Kidney capillary endothelial cell (primary cell): ENCODE measurements around the gene SFRP4.
"Not testable (repeated sequence)": the region's sequence is repeated elsewhere in the genome, so short reads cannot be mapped to it uniquely, and the experiment has no call there.

Experiments used
- DNase-seq: peaks from one replicate; pipeline ENCODE4 v3.0.0-alpha.2; 2018; ENCODE audit warnings: low spot score

The SFRP4 gene

GRCh38 chr7:37916673-37917660, at the start of gene SFRP4:
Gene SFRP4 (minus strand): TSS chr7:37916817. CDS start chr7:37916537, 280 bp downstream.
- DNase-seq = peak; percentile 50

- no peak for DNase-seq
Measured at GRCh38 chr7:37964196-37964595, 47.6 kb upstream of the SFRP4 start.

GRCh38 chr7:37961251-37961650, 44.6 kb upstream of the SFRP4 start:
- no peak for DNase-seq

- DNase-seq = no peak
Measured at GRCh38 chr7:37960483-37960882, 43.9 kb upstream of the SFRP4 start.

DNA sequence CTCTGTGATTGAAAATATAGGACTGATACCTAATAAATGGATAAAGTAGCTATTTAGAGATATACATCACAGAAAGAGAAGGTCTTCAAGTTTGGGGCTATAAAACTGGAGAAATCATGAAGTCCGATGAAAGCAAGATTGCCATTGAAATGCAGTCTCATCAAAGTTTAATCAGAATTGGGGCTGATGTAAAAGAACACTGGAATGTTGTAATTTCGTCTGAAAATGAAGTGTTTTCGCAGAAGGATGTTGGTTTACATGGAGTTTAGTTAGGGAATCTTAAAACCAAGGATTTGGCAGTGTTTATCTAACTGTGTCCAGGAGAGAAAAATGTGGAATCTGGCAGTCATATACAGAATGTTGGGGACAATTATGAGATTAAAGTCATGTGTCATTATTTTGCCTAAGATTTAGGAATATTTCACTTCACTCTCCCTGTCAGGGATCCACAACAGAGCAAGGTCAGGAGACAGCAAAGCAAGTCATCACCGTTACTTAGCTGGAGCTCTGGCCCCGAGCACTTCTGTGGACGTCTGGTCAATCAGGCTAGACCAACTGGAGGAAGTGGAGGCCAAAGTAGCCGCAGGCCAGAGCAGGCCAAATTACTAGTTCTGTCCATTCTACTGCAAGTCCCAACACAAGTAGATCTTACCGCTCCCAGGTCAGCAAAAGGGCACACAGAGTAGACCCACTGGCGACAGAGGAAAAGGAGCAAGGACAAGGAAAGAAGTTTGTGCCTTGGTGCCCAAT, 40.8 kb upstream of the SFRP4 start:
- no peak for DNase-seq

DNA sequence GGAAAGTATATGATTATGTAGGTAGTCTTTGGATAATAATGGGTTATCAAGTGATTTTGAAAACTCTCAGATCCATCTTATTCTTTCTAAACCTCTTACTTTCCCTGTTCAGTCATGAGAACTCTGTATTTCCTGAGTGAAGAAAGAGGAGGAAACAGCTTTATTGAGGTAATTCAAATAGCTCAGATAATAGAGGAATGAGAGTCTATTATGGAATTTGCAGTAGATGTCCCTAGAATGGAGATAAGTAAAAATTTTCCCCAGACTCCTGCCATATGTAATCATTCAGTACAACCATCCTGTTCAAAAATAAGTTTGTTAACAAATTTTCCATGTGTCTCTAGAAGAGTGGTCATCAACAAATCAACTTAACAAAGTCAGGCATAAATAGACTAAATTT, 40.2 kb upstream of the SFRP4 start:
- no peak for DNase-seq

DNA sequence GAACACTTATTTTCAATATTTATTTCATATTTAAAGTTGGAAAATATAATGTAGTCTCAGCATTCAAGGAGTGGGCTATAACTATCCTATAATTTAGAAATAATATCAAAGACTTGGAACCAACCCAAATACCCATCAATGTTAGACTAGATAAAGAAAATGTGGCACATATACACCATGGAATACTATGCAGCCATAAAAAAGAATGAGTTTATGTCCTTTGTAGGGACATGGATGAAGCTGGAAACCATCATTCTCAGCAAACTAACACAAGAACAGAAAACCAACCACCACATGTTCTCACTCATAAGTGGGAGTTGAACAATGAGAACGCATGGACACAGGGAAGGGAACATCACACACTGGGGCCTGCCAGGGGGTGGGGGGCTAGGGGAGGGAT, 37.6 kb upstream of the SFRP4 start:
- DNase-seq = not testable (repeated sequence)

- DNase-seq = no peak
Measured at GRCh38 chr7:37952240-37952639, 35.6 kb upstream of the SFRP4 start.

- DNase-seq = no peak
Measured at GRCh38 chr7:37947941-37948210, 31.3 kb upstream of the SFRP4 start.

DNA sequence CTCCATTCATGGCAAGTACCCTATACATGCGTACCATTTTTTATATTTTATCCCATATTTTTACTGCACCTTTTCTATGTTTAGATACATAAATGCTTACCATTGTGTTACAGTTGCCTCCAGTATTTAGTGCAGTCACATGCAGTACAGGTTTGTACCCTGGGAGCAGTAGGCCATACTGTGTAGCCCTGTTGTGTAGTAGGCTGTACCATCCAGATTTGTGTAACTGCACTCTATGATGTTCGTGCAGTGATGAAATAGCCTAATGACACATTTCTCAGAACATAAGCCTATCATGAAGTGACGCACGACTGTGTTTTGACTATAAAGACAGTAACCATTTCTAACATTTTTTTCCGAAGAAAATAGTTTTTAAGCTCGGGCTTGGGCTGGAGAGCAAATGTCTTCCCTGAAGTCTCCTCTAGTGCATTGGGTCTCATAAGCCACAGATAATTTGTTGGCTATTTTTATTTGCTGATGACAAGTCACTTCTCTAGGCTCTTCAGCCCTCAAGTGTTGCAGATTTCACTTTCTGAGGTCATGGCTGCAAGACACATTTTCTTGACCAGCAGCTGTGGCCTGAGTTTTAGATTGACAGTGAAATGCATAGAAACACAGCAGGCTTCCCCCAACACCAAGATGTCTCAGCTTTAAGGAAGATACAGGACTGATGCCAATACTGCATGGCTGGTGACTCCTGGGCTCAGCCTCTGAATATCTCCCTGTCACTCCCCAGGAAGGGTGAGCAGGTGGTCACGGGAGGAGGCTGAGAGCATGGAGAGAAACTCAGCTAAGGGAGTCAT, 30.7 kb upstream of the SFRP4 start:
- no peak for DNase-seq

DNA sequence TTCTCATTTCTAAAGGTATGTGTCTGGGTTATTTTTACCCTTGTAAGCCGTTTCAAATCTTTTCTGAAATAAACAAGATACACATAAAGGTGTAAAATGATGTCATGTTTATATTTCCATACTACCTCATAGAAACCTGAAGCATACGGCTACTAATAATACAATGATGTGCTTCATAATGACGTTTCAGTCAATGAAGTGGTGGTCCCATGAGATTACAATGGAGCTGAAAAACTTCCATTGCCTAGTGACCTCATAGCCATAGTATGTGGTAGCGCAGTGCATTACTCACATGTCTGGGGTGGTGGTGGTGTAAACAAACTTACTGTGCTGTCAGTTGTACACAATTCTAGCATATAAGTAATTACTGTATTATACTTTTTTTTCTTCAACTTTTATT, 28.7 kb upstream of the SFRP4 start:
- DNase-seq = no peak

GRCh38 chr7:37944737-37945054, 28.1 kb upstream of the SFRP4 start:
- DNase-seq = no peak

GRCh38 chr7:37943905-37944736, 27.5 kb upstream of the SFRP4 start:
- no peak for DNase-seq

DNA sequence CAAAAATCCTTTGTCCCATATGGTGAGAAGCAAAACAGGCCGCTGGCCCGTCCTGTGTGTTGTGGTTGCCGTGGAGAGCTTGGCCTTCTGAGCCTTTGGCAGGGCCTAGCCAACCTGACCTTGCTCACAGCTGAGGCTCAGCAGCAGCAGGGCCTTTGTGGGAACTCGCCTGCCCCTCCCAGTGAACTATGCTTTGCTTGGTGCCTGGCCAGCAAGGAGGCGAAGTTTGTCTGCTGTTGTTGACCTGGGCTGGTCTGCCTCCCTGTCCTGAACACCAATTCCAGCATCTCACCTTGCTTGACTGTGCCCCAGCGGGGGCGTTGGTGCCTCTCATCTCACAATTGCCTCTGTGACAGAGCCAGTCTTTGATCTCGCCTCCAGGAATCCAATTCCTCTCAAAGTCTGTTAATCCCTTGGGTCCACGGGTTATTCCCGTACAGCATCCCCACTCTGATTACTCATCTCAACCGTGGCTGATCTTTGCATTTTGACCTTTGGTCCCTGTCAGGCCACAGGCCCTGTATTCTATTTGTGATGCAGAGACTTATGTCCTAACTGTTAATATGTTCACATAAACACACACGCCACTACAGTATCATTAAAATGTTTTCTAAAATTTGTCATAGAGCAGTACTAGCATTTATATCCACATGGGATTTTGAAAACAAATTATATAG, 26.5 kb upstream of the SFRP4 start:
- DNase-seq = no peak

GRCh38 chr7:37933018-37933566, 16.5 kb upstream of the SFRP4 start:
- DNase-seq = no peak

GRCh38 chr7:37932543-37932942, 15.9 kb upstream of the SFRP4 start:
- no peak for DNase-seq

DNA sequence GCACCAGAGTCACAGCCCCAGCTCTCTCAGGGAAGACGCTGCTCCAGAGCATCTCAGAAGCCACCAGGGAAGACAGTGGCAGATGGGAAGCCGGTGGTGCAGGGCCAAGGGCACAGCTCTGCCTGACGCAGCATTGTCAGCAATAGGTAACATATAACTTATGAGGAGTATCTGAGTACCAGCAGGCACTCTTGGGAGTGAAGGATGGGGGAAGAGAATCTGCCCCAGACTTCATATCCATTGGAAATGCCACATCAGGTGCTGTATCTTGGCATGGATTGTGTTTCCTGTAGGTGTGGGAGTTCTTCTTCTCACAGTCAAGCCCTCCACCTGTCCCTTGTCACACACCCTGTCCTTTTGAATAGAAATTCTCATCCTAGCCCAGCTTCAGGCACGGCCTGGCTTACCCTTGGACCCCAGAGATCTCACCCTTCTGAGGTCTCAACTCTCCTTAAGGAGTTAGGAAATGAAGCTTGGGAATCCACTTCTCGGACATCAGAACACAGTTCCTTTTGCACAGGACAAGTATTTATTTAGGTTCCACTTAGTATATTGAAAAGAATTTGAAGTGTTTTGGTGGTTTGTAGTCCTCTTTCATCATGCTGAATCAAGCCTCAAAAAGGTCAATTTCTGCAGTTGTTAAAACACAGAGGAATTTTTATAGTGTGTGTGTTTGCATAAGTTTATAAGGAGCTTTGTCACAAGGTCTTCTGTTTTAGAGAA, 13.8 kb upstream of the SFRP4 start:
- DNase-seq = no peak

DNA sequence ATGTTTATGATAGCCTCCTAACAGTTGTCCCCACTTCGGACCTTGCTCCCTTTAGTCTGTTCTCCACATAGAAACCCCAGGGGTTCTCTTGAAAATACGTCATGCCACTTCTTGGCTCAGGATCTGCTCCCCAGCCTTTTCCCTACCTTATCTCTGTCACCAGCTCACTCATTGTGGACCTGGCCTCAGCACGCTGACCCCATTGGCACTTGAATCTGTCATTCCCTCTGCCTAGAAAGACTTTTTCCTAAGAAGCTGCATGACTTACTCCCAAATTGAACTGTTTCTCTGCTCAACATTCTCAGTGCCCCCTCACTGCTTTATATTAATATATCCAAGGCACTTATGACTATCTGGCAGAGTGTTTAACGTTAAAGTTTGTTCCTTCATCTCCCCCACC, 12.3 kb upstream of the SFRP4 start:
- no peak for DNase-seq

GRCh38 chr7:37927773-37928444, 11.3 kb upstream of the SFRP4 start:
- DNase-seq = no peak

DNA sequence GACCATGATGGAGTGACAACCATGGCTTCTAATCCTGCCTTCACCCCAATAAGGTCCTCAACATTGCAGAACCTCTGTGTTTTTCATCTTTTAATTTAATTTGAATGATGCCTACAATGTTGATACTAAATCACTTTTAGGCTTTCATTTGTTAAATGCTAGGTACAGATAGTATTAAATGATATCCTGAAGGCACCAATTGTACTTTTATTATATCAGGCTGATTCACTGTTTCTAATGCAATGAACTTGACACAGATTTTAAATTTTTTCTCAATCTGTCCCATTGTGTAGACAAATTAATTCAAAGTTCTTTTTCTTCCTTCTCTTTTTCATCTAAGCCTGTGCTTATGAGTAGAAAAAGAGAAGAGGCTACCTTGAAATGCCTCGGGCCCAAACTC, 9.0 kb upstream of the SFRP4 start:
- DNase-seq = no peak
